ENCODE results near the gene CCL14. TPM values are rescaled to one million over a fixed set of nuclear protein-coding genes. Genes with fewer than 3 reads are reported as not detected.

CCL14 gene
- total and polyA plus RNA-seq, 11 donors, result 0.69 to 31.5 (median 3.5) TPM

DNA sequence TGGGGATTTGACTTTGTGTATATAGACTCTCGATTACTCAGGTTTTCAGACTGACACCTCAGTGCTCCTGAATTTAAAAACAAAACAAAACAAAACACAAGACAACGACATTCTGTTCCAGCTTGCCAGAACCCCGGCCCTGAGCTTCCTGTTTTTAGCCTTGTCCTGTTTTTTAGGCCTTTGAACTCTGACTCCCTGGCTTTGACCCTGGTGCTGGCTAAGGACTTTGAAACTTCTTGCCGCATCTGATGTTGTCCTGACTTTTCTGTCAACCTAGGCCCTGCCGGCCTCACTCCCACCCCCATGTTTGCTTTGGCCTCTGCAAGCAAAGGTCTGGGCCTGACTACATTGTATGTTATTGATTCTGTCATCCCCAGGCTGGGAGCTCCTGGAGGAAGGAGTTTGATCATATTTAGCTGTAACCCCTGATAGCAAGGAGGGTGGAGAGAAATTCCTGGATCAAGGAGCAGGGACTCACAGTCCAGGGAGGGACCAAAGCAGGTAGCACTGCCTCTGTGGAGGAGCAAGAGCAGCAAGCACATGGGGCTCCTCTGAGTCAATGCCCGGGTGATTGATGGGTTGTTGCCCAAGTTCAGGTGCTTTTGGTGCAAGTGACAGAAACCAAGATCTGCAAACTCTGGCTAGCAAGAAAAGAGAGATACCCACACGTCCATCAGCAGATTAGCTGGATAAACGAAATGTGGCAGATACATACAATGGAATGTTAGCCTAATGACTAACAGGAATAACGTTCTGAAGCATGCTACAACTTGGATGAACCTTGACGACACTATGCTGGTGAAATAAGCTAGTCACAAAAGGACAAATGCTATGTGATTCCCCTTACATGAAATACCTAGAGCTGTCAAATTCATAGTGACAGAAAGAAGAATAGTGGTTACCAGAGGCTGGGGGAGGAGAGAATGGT lies 12.9 kb downstream of the CCL14 start:
- 58 to 65% (median 63%) methylated on average over 10 of the region's 10 CpGs for WGBS, 4 donors
- Histone ChIP-seq H3K4me1 (peaks cover 0 to 25% (median 11%) of the 10 kb centered on the region in 12 donors), H3K9me3 (no peaks in the 10 kb centered on the region), H3K4me3 (no peak overlapping the region), H3K36me3 (no peaks in the 10 kb centered on the region), H3K27me3 (no peaks in the 10 kb centered on the region), H3K27ac (peak overlapping the region in 4 of 12 donors; percentile 15 to 26 (median 24))
- DNase-seq (peak in 3 of 5 donors; percentile 10 to 48 (median 29)), ATAC-seq (peak in 3 of 4 donors; percentile 12 to 47 (median 30))
- intact Hi-C loops (cut with DNase I), result loop anchor here in 7 of 10 donors (2.0 to 10.0 kb wide), 6 partner anchors 99 to 511 kb away; partner anchors contain the start of gene ZNHIT3 (in 1 of the 7)
- no peak for TF ChIP-seq POLR2A (IDR thresholded peaks at IDR 0.05)
- TF ChIP-seq, protein P1, sequence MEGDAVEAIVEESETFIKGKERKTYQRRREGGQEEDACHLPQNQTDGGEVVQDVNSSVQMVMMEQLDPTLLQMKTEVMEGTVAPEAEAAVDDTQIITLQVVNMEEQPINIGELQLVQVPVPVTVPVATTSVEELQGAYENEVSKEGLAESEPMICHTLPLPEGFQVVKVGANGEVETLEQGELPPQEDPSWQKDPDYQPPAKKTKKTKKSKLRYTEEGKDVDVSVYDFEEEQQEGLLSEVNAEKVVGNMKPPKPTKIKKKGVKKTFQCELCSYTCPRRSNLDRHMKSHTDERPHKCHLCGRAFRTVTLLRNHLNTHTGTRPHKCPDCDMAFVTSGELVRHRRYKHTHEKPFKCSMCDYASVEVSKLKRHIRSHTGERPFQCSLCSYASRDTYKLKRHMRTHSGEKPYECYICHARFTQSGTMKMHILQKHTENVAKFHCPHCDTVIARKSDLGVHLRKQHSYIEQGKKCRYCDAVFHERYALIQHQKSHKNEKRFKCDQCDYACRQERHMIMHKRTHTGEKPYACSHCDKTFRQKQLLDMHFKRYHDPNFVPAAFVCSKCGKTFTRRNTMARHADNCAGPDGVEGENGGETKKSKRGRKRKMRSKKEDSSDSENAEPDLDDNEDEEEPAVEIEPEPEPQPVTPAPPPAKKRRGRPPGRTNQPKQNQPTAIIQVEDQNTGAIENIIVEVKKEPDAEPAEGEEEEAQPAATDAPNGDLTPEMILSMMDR (IDR thresholded peaks at IDR 0.05), result no peak

DNA sequence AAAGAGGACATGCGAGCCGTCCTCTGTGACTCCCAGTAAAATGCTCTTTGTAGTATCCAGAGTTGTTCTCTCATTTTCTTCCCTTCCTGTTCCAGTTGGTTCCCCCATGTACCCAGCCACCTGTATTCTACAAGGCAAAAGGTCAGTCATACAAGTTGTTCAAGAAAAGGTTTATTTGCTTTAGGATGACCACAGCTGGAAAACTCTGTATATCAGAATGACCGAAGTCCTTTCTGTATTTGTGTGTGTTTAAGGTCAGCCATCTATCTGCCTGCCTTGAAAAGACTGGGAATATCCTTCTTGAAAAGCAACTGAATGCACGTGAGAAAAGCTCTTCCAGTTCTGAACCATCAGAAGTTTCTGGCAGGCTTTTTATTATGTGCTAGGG lies 13.6 kb downstream of the CCL14 start:
- Histone ChIP-seq H3K4me1 (peaks cover 0 to 25% (median 11%) of the 10 kb centered on the region in 12 donors), H3K36me3 (no peaks in the 10 kb centered on the region), H3K9me3 (no peaks in the 10 kb centered on the region), H3K27ac (peak overlapping the region in 5 of 12 donors; percentile 15 to 31 (median 25)), H3K4me3 (no peak overlapping the region), H3K27me3 (no peaks in the 10 kb centered on the region)
- ATAC-seq, result no peak
- TF ChIP-seq, protein P1 (IDR thresholded peaks at IDR 0.05), result no peak
- TF ChIP-seq POLR2A (IDR thresholded peaks at IDR 0.05), result no peak
- 70 to 83% (median 78%) methylated on average over 4 of the region's 4 CpGs for WGBS, 4 donors
- intact Hi-C loops (cut with DNase I), result loop anchor here in 7 of 10 donors (2.0 to 10.0 kb wide), 6 partner anchors 99 to 512 kb away; partner anchors contain the start of gene ZNHIT3 (in 1 of the 7)
- DNase-seq, result no peak

DNA sequence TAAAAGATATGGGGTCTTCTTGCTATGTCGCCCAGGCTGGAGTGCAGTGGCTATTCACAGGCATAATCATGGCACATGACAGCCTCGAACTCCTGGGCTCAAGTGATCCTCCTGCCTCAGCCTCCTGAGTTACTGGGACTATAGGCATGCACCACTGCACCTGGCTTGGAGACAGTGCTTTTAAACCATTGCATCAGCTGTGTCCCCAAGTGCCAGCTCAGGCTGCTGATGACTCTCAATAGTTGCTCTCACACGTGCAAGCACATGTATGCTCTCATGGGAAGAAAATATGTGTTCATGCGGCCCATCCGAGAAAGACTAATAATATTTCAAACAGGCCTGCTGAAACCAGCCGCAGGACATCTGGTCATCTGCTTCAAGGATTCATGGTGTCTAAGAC lies 14.0 kb downstream of the CCL14 start:
- H3K36me3 ChIP-seq, result no peaks in the 10 kb centered on the region
- DNase-seq (no peak), ATAC-seq (no peak)
- H3K27me3 ChIP-seq, result no peaks in the 10 kb centered on the region
- TF ChIP-seq POLR2A (IDR thresholded peaks at IDR 0.05), result no peak
- TF ChIP-seq, protein P1 (IDR thresholded peaks at IDR 0.05), result no peak
- 78 to 95% (median 82%) methylated on average over 6 of the region's 6 CpGs for WGBS, 4 donors
- peak overlapping the region in 1 of 12 donors; percentile 31 for H3K27ac ChIP-seq
- H3K4me3 ChIP-seq, result no peak overlapping the region
- intact Hi-C loops (cut with DNase I), result loop anchor here in 7 of 10 donors (2.0 to 10.0 kb wide), 6 partner anchors 100 to 512 kb away; partner anchors contain the start of gene ZNHIT3 (in 1 of the 7)
- no peaks in the 10 kb centered on the region for H3K9me3 ChIP-seq
- H3K4me1 ChIP-seq, result peaks cover 0 to 25% (median 11%) of the 10 kb centered on the region in 12 donors

DNA sequence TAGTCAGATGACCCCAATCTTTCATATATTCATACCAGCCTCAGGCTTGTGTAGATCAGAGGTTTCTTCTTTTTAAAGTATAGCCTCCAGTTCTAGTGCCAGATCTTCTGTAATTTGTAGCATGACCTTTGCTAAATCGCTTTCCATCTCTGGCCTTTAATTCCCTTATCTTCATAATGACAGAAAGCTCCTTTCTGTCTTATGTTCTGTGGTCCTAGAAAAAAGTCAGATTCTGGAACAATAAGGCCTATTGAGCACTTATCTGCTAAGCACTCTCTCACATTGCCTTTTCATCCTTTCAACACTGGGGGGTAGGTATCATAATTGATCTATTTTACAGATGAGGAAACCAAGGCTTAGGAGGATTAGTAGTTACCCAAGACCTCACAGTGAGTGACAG lies 14.5 kb downstream of the CCL14 start:
- ATAC-seq, result no peak
- Histone ChIP-seq H3K9me3 (no peaks in the 10 kb centered on the region), H3K27ac (no peak overlapping the region), H3K4me3 (no peak overlapping the region), H3K36me3 (no peaks in the 10 kb centered on the region), H3K27me3 (no peaks in the 10 kb centered on the region), H3K4me1 (peaks cover 0 to 25% (median 11%) of the 10 kb centered on the region in 12 donors)
- TF ChIP-seq, protein P1 (IDR thresholded peaks at IDR 0.05), result no peak
- no peak for TF ChIP-seq POLR2A (IDR thresholded peaks at IDR 0.05)
- WGBS, 4 donors, result 77 to 91% (median 84%) methylated on average over 1 of the region's 1 CpG
- no peak for DNase-seq
- intact Hi-C loops (cut with DNase I), result loop anchor here in 7 of 10 donors (2.0 to 10.0 kb wide), 6 partner anchors 100 to 513 kb away; partner anchors contain the start of gene ZNHIT3 (in 1 of the 7)
